Esophagus muscularis mucosa (tissue), 3 donors: ENCODE results near the gene SCGN.

Experiments used
- CTCF ChIP-seq, 3 experiments: fragments of 200-600 bp in 2 of 3; fragments of 450-650 bp in 1 of 3; sonication (generic) in 2 of 3; IDR thresholded peaks; one replicate each; pipeline ENCODE4 v1.5.1; 2017 to 2019; ENCODE audit warnings: antibody characterized with exemption in 3 of 3, mild to moderate bottlenecking in 2 of 3, moderate library complexity in 1 of 3
- EP300 ChIP-seq: sonication (generic); formaldehyde crosslinking; IDR thresholded peaks from one replicate; pipeline ENCODE4 v1.6.1; 2017; ENCODE audit warnings: antibody characterized with exemption

GRCh38 chr6:25709761-25710160 is 57.7 kb downstream of the SCGN start:
- TF ChIP-seq CTCF (IDR thresholded peaks at IDR 0.05) (no peak), EP300 (no peak)
